Suprapubic skin (tissue), 4 donors: Measurements from ENCODE around the gene CPT1A.

Experiments
- CTCF ChIP-seq, 2 donors: fragments of 200-600 bp in 1 of 2; fragments of 450-650 bp in 1 of 2; sonication (generic) in 1 of 2; IDR thresholded peaks; one replicate each; pipeline ENCODE4 v1.5.1; 2016 to 2019; ENCODE audit warnings: antibody characterized with exemption in 2 of 2, mild to moderate bottlenecking in 1 of 2, moderate library complexity in 1 of 2
- EP300 ChIP-seq: sonication (generic); formaldehyde crosslinking; IDR thresholded peaks from one replicate; pipeline ENCODE4 v1.6.1; 2017; ENCODE audit warnings: antibody characterized with exemption
- POLR2A ChIP-seq, 2 donors: fragments of 450-650 bp; IDR thresholded peaks; one replicate each; pipeline ENCODE4 v1.6.1; 2017; ENCODE audit warnings: antibody characterized with exemption in 2 of 2, mild to moderate bottlenecking in 2 of 2, moderate library complexity in 2 of 2
- POLR2AphosphoS5 ChIP-seq, 3 donors: sonication (generic); formaldehyde crosslinking; IDR thresholded peaks; one replicate each; pipeline ENCODE4 v1.6.1; 2017; ENCODE audit warnings: antibody characterized with exemption in 3 of 3

- TF ChIP-seq CTCF (IDR thresholded peaks at IDR 0.05) (no peak), EP300 (no peak), POLR2AphosphoS5 (IDR thresholded peaks at IDR 0.05) (no peak), POLR2A (IDR thresholded peaks at IDR 0.05) (no peak)
Measured at GRCh38 chr11:68714060-68714856, 127.5 kb downstream of the CPT1A start.
